ENCODE data around the gene RABGAP1L.
"Not testable (repeated sequence)": the region's sequence is repeated elsewhere in the genome, so short reads cannot be mapped to it uniquely, and the experiment has no call there.

GRCh38 chr1:174143727-174144396 is 15.5 kb upstream of the RABGAP1L start:
- not testable (repeated sequence) for TF ChIP-seq CTCF, POLR2A (IDR thresholded peaks at IDR 0.05)

All from lower leg skin (tissue), 3 donors.